Measurements from ENCODE around the gene IP6K2. TPM values are rescaled to one million over a fixed set of nuclear protein-coding genes. Genes with fewer than 3 reads are reported as not detected.
"Not testable (repeated sequence)": the region's sequence is repeated elsewhere in the genome, so short reads cannot be mapped to it uniquely, and the experiment has no call there.

IP6K2 gene
- total RNA-seq, 1 experiment from 2014 or later = 105 TPM

DNA sequence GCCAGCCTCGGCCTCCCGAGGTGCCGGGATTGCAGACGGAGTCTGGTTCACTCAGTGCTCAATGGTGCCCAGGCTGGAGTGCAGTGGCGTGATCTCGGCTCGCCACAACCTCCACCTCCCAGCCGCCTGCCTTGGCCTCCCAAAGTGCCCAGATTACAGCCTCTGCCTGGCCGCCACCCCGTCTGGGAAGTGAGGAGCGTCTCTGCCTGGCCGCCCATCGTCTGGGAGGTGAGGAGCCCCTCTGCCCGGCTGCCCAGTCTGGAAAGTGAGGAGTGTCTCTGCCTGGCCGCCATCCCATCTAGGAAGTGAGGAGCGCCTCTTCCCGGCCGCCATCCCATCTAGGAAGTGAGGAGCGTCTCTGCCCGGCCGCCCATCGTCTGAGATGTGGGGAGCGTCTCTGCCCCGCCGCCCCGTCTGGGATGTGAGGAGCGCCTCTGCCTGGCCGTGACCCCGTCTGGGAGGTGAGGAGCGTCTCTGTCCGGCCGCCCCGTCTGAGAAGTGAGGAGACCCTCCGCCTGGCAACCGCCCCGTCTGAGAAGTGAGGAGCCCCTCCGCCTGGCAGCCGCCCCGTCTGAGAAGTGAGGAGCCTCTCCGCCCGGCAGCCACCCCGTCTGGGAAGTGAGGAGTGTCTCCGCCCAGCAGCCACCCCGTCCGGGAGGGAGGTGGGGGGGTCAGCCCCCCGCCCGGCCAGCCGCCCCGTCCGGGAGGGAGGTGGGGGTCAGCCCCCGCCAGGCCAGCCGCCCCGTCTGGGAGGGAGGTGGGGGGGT is 16.9 kb upstream of the IP6K2 start:
- H3K27ac Mint-ChIP-seq (ENCODE audit: unreplicated experiment); H3K27me3 Mint-ChIP-seq (ENCODE audit: unreplicated experiment); H3K4me1 Mint-ChIP-seq (ENCODE audit: low read depth, unreplicated experiment); intact Hi-C loops (cut with micrococcal nuclease; ENCODE audit: unreplicated experiment); H3K9me3 Mint-ChIP-seq (ENCODE audit: low read depth, unreplicated experiment); DNase-seq; H3K36me3 Mint-ChIP-seq (ENCODE audit: insufficient read depth, unreplicated experiment); BruUV-seq (replicated peaks); H3K4me3 Mint-ChIP-seq (ENCODE audit: low read depth, unreplicated experiment): not testable (repeated sequence)
- CTCF ChIA-PET = interaction anchor here (0.6 kb wide), 1 partner anchor 31 kb away, joined by 3 read pairs; no protein-coding TSS in a partner anchor

DNA sequence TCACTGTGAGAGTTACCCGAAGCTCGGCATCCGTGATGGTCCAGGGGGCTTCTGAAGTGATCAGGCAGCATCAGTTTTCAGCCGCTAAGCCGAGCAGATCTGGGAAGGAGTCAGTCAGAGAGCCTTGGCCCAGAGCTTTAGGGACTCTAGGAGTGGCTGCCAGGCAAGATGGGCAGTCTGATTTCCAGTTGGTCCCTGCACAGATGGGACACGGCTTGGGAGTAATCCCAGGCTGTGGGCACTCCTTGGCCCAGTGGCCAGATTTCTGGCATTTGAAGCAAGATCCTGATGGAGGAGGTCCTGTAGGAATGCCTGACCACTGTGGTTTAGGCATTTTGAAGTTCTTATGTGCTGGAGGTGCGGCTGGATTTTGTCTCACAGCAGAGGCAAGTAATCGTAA is 10.5 kb upstream of the IP6K2 start:
- no TSS peak for BruUV-seq (replicated peaks)
- Mint-ChIP-seq H3K36me3 (ENCODE audit: insufficient read depth, unreplicated experiment) (no peaks in the 10 kb centered on the region), H3K27me3 (ENCODE audit: unreplicated experiment) (peaks cover 12% of the 10 kb centered on the region), H3K4me3 (ENCODE audit: low read depth, unreplicated experiment) (no peak overlapping the region), H3K9me3 (ENCODE audit: low read depth, unreplicated experiment) (peaks cover 2% of the 10 kb centered on the region), H3K4me1 (ENCODE audit: low read depth, unreplicated experiment) (no peaks in the 10 kb centered on the region), H3K27ac (ENCODE audit: unreplicated experiment) (no peak overlapping the region)
- intact Hi-C loops (cut with micrococcal nuclease; ENCODE audit: unreplicated experiment) = no loop called here
- CTCF ChIA-PET = no interaction called here
- TF ChIP-seq, protein P1, sequence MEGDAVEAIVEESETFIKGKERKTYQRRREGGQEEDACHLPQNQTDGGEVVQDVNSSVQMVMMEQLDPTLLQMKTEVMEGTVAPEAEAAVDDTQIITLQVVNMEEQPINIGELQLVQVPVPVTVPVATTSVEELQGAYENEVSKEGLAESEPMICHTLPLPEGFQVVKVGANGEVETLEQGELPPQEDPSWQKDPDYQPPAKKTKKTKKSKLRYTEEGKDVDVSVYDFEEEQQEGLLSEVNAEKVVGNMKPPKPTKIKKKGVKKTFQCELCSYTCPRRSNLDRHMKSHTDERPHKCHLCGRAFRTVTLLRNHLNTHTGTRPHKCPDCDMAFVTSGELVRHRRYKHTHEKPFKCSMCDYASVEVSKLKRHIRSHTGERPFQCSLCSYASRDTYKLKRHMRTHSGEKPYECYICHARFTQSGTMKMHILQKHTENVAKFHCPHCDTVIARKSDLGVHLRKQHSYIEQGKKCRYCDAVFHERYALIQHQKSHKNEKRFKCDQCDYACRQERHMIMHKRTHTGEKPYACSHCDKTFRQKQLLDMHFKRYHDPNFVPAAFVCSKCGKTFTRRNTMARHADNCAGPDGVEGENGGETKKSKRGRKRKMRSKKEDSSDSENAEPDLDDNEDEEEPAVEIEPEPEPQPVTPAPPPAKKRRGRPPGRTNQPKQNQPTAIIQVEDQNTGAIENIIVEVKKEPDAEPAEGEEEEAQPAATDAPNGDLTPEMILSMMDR (IDR thresholded peaks at IDR 0.05; ENCODE audit: unreplicated experiment) = no peak
- no peak for DNase-seq

- H3K4me3 Mint-ChIP-seq (ENCODE audit: low read depth, unreplicated experiment); H3K36me3 Mint-ChIP-seq (ENCODE audit: insufficient read depth, unreplicated experiment); BruUV-seq (replicated peaks); intact Hi-C loops (cut with micrococcal nuclease; ENCODE audit: unreplicated experiment); CTCF ChIA-PET; H3K9me3 Mint-ChIP-seq (ENCODE audit: low read depth, unreplicated experiment); H3K27ac Mint-ChIP-seq (ENCODE audit: unreplicated experiment); H3K4me1 Mint-ChIP-seq (ENCODE audit: low read depth, unreplicated experiment); DNase-seq: not testable (repeated sequence)
- H3K27me3 Mint-ChIP-seq (ENCODE audit: unreplicated experiment) = peaks cover 12% of the 10 kb centered on the region
These were observed 8.3 kb upstream of the IP6K2 start for GRCh38 chr3:48725185-48725855.

DNA sequence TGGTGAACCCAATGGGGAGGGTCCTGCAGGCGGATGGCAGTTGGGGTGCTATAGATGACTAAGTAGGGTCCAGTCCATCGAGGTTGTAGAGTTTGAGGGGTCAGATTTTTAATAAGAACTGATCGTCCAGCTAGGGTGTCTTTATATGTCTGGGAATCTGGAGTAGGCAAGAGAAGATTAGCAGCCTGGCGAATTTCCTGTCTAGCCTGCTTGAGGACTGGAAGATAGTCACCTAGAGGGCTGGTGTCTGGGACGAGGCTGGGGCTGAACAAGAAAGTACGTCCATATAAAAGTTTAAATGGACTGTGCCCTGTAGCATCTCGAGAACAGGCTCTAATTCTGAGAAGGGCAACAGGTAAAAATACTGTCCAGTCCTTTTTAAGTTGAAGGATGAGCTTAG is 6.7 kb upstream of the IP6K2 start:
- Mint-ChIP-seq H3K4me3 (ENCODE audit: low read depth, unreplicated experiment) (no peak overlapping the region), H3K27me3 (ENCODE audit: unreplicated experiment) (peaks cover 12% of the 10 kb centered on the region), H3K4me1 (ENCODE audit: low read depth, unreplicated experiment) (peaks cover 6% of the 10 kb centered on the region), H3K36me3 (ENCODE audit: insufficient read depth, unreplicated experiment) (no peaks in the 10 kb centered on the region), H3K27ac (ENCODE audit: unreplicated experiment) (no peak overlapping the region), H3K9me3 (ENCODE audit: low read depth, unreplicated experiment) (peaks cover 2% of the 10 kb centered on the region)
- CTCF ChIA-PET = interaction anchor here (0.6 kb wide), 1 partner anchor 32 kb away, joined by 4 read pairs; no protein-coding TSS in a partner anchor
- no peak for DNase-seq
- TF ChIP-seq, protein P1 (IDR thresholded peaks at IDR 0.05; ENCODE audit: unreplicated experiment) = no peak
- intact Hi-C loops (cut with micrococcal nuclease; ENCODE audit: unreplicated experiment) = no loop called here
- no TSS peak for BruUV-seq (replicated peaks)

DNA sequence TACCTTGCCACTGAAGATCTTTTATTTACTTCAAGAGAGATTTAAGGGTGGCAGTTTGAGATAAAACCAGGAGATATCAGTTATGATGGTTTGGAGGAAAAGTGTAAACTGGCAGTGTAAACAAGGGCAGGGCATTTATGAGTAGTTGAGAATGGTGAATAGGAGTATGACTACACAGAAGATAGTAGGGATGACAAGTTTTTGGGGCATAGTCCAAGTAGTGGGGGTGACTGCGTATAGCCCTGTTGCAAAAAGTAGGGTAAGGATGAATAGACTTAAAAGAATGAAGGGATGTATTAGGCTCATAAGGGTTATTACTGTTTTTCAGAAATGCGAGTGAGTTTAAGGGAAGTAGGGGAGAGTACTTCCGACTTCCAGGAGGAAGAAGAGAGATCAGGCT is 6.3 kb upstream of the IP6K2 start:
- DNase-seq; H3K9me3 Mint-ChIP-seq (ENCODE audit: low read depth, unreplicated experiment); BruUV-seq (replicated peaks); CTCF ChIA-PET; intact Hi-C loops (cut with micrococcal nuclease; ENCODE audit: unreplicated experiment); H3K4me1 Mint-ChIP-seq (ENCODE audit: low read depth, unreplicated experiment); H3K27ac Mint-ChIP-seq (ENCODE audit: unreplicated experiment); H3K36me3 Mint-ChIP-seq (ENCODE audit: insufficient read depth, unreplicated experiment); H3K4me3 Mint-ChIP-seq (ENCODE audit: low read depth, unreplicated experiment): not testable (repeated sequence)
- H3K27me3 Mint-ChIP-seq (ENCODE audit: unreplicated experiment) = peaks cover 12% of the 10 kb centered on the region

Measured in Calu3 (cell line).